ENCODE results near the gene SHKBP1.

SHKBP1 gene

DNA sequence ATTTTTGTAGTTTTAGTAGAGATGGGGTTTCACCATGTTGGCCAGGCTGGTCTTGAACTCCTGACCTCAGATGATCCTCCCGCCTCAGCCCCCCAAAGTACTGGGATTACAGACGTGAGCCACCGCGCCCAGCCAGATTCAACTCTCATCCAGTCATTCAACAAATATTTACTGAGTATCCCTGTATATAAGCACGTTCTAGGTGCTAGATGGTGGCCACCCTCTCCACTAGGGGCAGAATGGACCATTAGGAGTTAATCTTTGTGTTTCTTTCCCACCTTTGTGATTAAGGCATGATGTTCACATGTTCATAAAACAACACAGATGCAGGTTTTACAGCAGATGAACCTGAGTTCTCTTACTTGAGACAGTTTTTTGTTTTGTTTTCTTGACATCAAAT is 7.3 kb downstream of the SHKBP1 start:
- CTCF ChIA-PET = interaction anchor here (0.6 to 1.4 kb wide), 4 partner anchors 13 to 152 kb away, joined by 4 to 7 read pairs (median 4); no protein-coding TSS in a partner anchor

DNA sequence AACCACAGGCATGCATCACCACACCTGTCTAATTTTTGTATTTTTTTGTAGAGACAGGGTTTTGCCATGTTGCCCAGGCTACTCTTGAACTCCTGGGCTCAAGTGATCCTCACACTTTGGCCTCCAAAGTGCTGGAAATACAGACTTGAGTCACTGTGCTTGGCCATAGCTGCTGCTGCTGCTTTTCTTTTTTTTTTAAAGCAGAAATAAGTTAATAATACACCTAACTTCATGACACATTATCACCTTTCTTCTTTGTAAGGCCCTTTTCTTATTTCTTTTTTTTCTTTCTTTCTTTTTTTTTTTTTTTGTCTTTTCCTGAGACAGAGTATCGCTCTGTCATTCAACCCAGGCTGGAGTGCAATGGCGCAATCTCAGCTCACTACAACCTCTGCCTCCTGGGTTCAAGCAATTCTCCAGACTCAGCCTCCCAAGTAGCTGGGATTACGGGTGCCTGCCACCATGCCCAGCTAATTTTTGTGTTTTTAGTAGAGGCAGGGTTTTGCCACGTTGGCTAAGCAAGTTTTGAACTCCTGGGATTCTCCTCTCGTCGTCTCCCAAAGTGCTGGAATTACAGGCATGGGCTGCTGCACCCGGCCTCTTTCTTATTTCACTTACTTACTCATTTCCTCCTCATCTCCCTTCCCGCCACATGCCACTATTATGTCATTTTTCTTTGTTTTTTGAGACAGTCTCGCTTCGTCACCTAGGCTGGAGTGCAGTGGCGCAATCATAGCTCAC is 8.7 kb downstream of the SHKBP1 start:
- CTCF ChIA-PET = interaction anchor here (1.3 to 3.2 kb wide), 3 partner anchors 13 to 18 kb away, joined by 8 to 13 read pairs (median 12); no protein-coding TSS in a partner anchor
- TF ChIP-seq ZNF184 (tag by site-specific recombination; IDR thresholded peaks at IDR 0.05) = no peak
- TF ChIP-seq SP7 (tag by site-specific recombination; IDR thresholded peaks at IDR 0.05) = peak; percentile 81
- TF ChIP-seq ZNF629 (tag by site-specific recombination; IDR thresholded peaks at IDR 0.05) = peak; percentile 74; the same call in 1 of the 2 replicates
- TF ChIP-seq GLIS1 (tag by site-specific recombination; IDR thresholded peaks at IDR 0.05) = peak; percentile 49
- 0 out of 2 replicates have a peak, but pooled peaks have one; percentile 4 for TF ChIP-seq PRDM1 (tag by site-specific recombination; IDR thresholded peaks at IDR 0.05)
- peak; percentile 48; the same call in 1 of the 2 replicates for TF ChIP-seq OSR2 (tag by site-specific recombination; IDR thresholded peaks at IDR 0.05)
- 0 out of 2 replicates have a peak, but pooled peaks have one; percentile 58 for TF ChIP-seq INSM2 (tag by site-specific recombination; IDR thresholded peaks at IDR 0.05)
- TF ChIP-seq KLF1 (tag by site-specific recombination; IDR thresholded peaks at IDR 0.05) = no peak
- H3K36me3 ChIP-seq (ENCODE audit: control insufficient read depth in 2 of 2, insufficient read depth in 1 of 2, low read length in 2 of 2) = peaks cover 60 to 71% of the 10 kb centered on the region in 2 experiments
- POLR2A ChIA-PET = interaction anchor here (0.7 to 1.8 kb wide), 4 partner anchors 7 to 1670 kb away, joined by 3 to 7 read pairs (median 4); no protein-coding TSS in a partner anchor
- H3K9me3 ChIP-seq (ENCODE audit: control insufficient read depth, insufficient read depth, low read depth, low read length) = no peaks in the 10 kb centered on the region
- H3K27ac ChIP-seq (ENCODE audit: extremely low read depth, low read depth, low read length) = no peak overlapping the region; the same call in 1 of the 2 replicates
- H3K4me3 ChIP-seq (ENCODE audit: low read depth, low read length) = no peak overlapping the region
- H3K4me1 ChIP-seq (ENCODE audit: control insufficient read depth, insufficient read depth, low read length) = no peaks in the 10 kb centered on the region; the same call in 1 of the 2 replicates

More for the DNA sequence above, 7.3 kb downstream of the SHKBP1 start:
- Histone ChIP-seq H3K36me3 (ENCODE audit: control insufficient read depth in 2 of 2, insufficient read depth in 1 of 2, low read length in 2 of 2) (peaks cover 65 to 82% of the 10 kb centered on the region in 2 experiments), H3K9me3 (ENCODE audit: control insufficient read depth, insufficient read depth, low read depth, low read length) (no peaks in the 10 kb centered on the region), H3K27ac (ENCODE audit: extremely low read depth, low read depth, low read length) (no peak overlapping the region), H3K4me1 (ENCODE audit: control insufficient read depth, insufficient read depth, low read length) (no peaks in the 10 kb centered on the region; the same call in 1 of the 2 replicates), H3K4me3 (ENCODE audit: low read depth, low read length) (no peak overlapping the region)
- TF ChIP-seq, protein P1, sequence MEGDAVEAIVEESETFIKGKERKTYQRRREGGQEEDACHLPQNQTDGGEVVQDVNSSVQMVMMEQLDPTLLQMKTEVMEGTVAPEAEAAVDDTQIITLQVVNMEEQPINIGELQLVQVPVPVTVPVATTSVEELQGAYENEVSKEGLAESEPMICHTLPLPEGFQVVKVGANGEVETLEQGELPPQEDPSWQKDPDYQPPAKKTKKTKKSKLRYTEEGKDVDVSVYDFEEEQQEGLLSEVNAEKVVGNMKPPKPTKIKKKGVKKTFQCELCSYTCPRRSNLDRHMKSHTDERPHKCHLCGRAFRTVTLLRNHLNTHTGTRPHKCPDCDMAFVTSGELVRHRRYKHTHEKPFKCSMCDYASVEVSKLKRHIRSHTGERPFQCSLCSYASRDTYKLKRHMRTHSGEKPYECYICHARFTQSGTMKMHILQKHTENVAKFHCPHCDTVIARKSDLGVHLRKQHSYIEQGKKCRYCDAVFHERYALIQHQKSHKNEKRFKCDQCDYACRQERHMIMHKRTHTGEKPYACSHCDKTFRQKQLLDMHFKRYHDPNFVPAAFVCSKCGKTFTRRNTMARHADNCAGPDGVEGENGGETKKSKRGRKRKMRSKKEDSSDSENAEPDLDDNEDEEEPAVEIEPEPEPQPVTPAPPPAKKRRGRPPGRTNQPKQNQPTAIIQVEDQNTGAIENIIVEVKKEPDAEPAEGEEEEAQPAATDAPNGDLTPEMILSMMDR (tag by site-specific recombination; IDR thresholded peaks at IDR 0.05) = peak; percentile 66
- no peak for TF ChIP-seq ZNF302 (tag by site-specific recombination; IDR thresholded peaks at IDR 0.05; ENCODE audit: low read depth)
- POLR2A ChIA-PET = interaction anchor here (1.7 kb wide), 1 partner anchor 13 kb away, joined by 7 read pairs; no protein-coding TSS in a partner anchor

GRCh38 chr19:40585982-40586422 is 9.3 kb downstream of the SHKBP1 start:
- CTCF ChIA-PET = interaction anchor here (1.3 to 3.2 kb wide), 4 partner anchors 9 to 17 kb away, joined by 5 to 13 read pairs (median 10); no protein-coding TSS in a partner anchor
- H3K4me1 ChIP-seq (ENCODE audit: control insufficient read depth, insufficient read depth, low read length) = no peaks in the 10 kb centered on the region; the same call in 1 of the 2 replicates
- no peak overlapping the region; the same call in 1 of the 2 replicates for H3K27ac ChIP-seq (ENCODE audit: extremely low read depth, low read depth, low read length)
- H3K9me3 ChIP-seq (ENCODE audit: control insufficient read depth, insufficient read depth, low read depth, low read length) = no peaks in the 10 kb centered on the region
- H3K4me3 ChIP-seq (ENCODE audit: low read depth, low read length) = no peak overlapping the region
- POLR2A ChIA-PET = interaction anchor here (0.7 to 2.2 kb wide), 5 partner anchors 8 to 1671 kb away, joined by 3 to 7 read pairs (median 5); no protein-coding TSS in a partner anchor
- peaks cover 54 to 65% of the 10 kb centered on the region in 2 experiments for H3K36me3 ChIP-seq (ENCODE audit: control insufficient read depth in 2 of 2, insufficient read depth in 1 of 2, low read length in 2 of 2)
- TF ChIP-seq SP7 (tag by site-specific recombination; IDR thresholded peaks at IDR 0.05) = no peak
- no peak for TF ChIP-seq ZNF488 (tag by site-specific recombination; IDR thresholded peaks at IDR 0.05)
- TF ChIP-seq ZNF121 (tag by site-specific recombination; IDR thresholded peaks at IDR 0.05) = peak; percentile 93
- 0 out of 2 replicates have a peak, but pooled peaks have one; percentile 3 for TF ChIP-seq ZNF248 (tag by site-specific recombination; IDR thresholded peaks at IDR 0.05)
- TF ChIP-seq ZNF133 (tag by site-specific recombination; IDR thresholded peaks at IDR 0.05) = no peak
- TF ChIP-seq, protein P2, sequence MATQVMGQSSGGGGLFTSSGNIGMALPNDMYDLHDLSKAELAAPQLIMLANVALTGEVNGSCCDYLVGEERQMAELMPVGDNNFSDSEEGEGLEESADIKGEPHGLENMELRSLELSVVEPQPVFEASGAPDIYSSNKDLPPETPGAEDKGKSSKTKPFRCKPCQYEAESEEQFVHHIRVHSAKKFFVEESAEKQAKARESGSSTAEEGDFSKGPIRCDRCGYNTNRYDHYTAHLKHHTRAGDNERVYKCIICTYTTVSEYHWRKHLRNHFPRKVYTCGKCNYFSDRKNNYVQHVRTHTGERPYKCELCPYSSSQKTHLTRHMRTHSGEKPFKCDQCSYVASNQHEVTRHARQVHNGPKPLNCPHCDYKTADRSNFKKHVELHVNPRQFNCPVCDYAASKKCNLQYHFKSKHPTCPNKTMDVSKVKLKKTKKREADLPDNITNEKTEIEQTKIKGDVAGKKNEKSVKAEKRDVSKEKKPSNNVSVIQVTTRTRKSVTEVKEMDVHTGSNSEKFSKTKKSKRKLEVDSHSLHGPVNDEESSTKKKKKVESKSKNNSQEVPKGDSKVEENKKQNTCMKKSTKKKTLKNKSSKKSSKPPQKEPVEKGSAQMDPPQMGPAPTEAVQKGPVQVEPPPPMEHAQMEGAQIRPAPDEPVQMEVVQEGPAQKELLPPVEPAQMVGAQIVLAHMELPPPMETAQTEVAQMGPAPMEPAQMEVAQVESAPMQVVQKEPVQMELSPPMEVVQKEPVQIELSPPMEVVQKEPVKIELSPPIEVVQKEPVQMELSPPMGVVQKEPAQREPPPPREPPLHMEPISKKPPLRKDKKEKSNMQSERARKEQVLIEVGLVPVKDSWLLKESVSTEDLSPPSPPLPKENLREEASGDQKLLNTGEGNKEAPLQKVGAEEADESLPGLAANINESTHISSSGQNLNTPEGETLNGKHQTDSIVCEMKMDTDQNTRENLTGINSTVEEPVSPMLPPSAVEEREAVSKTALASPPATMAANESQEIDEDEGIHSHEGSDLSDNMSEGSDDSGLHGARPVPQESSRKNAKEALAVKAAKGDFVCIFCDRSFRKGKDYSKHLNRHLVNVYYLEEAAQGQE (tag by site-specific recombination; IDR thresholded peaks at IDR 0.05) = no peak
- no peak for TF ChIP-seq ZNF362 (tag by site-specific recombination; IDR thresholded peaks at IDR 0.05)
- TF ChIP-seq, protein P3, sequence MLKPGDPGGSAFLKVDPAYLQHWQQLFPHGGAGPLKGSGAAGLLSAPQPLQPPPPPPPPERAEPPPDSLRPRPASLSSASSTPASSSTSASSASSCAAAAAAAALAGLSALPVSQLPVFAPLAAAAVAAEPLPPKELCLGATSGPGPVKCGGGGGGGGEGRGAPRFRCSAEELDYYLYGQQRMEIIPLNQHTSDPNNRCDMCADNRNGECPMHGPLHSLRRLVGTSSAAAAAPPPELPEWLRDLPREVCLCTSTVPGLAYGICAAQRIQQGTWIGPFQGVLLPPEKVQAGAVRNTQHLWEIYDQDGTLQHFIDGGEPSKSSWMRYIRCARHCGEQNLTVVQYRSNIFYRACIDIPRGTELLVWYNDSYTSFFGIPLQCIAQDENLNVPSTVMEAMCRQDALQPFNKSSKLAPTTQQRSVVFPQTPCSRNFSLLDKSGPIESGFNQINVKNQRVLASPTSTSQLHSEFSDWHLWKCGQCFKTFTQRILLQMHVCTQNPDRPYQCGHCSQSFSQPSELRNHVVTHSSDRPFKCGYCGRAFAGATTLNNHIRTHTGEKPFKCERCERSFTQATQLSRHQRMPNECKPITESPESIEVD (tag by site-specific recombination; IDR thresholded peaks at IDR 0.05) = no peak
- TF ChIP-seq ZNF791 (tag by site-specific recombination; IDR thresholded peaks at IDR 0.05) = no peak
